GM23338 (cell line): Measurements from ENCODE around the gene CARD10.
"Not testable (repeated sequence)": the region's sequence is repeated elsewhere in the genome, so short reads cannot be mapped to it uniquely, and the experiment has no call there.

Source experiments
- CREB1 ChIP-seq: fragments of 250-450 bp; sonication (Bioruptor Pico); IDR thresholded peaks from 2 replicates; pipeline ENCODE4 v1.5.0; 2020; ENCODE audit warnings: low read depth, mild to moderate bottlenecking, moderate library complexity
- CTCF ChIP-seq, 2 experiments: fragments of 200-600 bp in 1 of 2; sonication (generic) in 1 of 2; conservative IDR thresholded peaks; 2 replicates each; pipeline versions ENCODE4 v1.5.1 to v1.6.1; 2016 to 2017; ENCODE audit warnings: antibody characterized with exemption in 2 of 2, low read depth in 2 of 2, mild to moderate bottlenecking in 2 of 2, moderate library complexity in 1 of 2
- ETS1 ChIP-seq: IDR thresholded peaks from 2 replicates; pipeline ENCODE4 v1.6.1; 2016; ENCODE audit warnings: antibody characterized with exemption
- EZH2 ChIP-seq: fragments of 200-600 bp; sonication (generic); IDR thresholded peaks from one replicate; pipeline ENCODE4 v1.8.0; 2017; ENCODE audit warnings: antibody characterized with exemption, mild to moderate bottlenecking, low read depth; ENCODE audit not compliant: unreplicated experiment
- EZH2phosphoT487 ChIP-seq: fragments of 200-600 bp; sonication (generic); IDR thresholded peaks from one replicate; pipeline ENCODE4 v1.8.1; 2018; ENCODE audit warnings: antibody characterized with exemption; ENCODE audit not compliant: unreplicated experiment
- JUNB ChIP-seq: IDR thresholded peaks from one replicate; pipeline ENCODE4 v1.6.1; 2016; ENCODE audit warnings: antibody characterized with exemption; ENCODE audit not compliant: unreplicated experiment
- NANOG ChIP-seq: IDR thresholded peaks from 2 replicates; pipeline ENCODE4 v1.6.1; 2016; ENCODE audit warnings: antibody characterized with exemption, borderline replicate concordance
- POLR2AphosphoS5 ChIP-seq: IDR thresholded peaks from 2 replicates; pipeline ENCODE4 v1.6.1; 2016; ENCODE audit warnings: antibody characterized with exemption, low read depth
- REST ChIP-seq: IDR thresholded peaks from one replicate; pipeline ENCODE4 v1.6.1; 2018; ENCODE audit warnings: antibody characterized with exemption; ENCODE audit not compliant: unreplicated experiment
- STAT1 ChIP-seq: IDR thresholded peaks from one replicate; pipeline ENCODE4 v1.6.1; 2016; ENCODE audit warnings: antibody characterized with exemption; ENCODE audit not compliant: unreplicated experiment
- ZNF114 ChIP-seq: fragments of 250-450 bp; sonication (Bioruptor Pico); IDR thresholded peaks from 2 replicates; pipeline ENCODE4 v1.5.0; 2020; ENCODE audit warnings: mild to moderate bottlenecking, moderate library complexity
- ZNF331 ChIP-seq: fragments of 250-450 bp; sonication (Bioruptor Pico); IDR thresholded peaks from 2 replicates; pipeline ENCODE4 v1.5.0; 2020; ENCODE audit warnings: low read depth, mild to moderate bottlenecking, moderate library complexity
- ZNF462 ChIP-seq: fragments of 250-450 bp; sonication (Bioruptor Pico); IDR thresholded peaks from 2 replicates; pipeline ENCODE4 v1.5.0; 2020; ENCODE audit warnings: mild to moderate bottlenecking, moderate library complexity

- TF ChIP-seq CTCF (conservative IDR thresholded peaks at IDR 0.05; ENCODE audit: low read depth in 2 of 2); EZH2; EZH2phosphoT487; REST; POLR2AphosphoS5; JUNB; CREB1 (CRISPR knock-in tag); ZNF331 (CRISPR knock-in tag); STAT1; NANOG; ETS1; ZNF462 (CRISPR knock-in tag); ZNF114 (CRISPR knock-in tag): not testable (repeated sequence)
Measured at GRCh38 chr22:37550921-37551320, 31.7 kb upstream of the CARD10 start.
